Activated CD4-positive, CD25-positive, alpha-beta regulatory T cell (primary cell): ENCODE results near the gene FRAS1.

ENCODE experiments used
- DNase-seq, 4 experiments: peaks; one replicate each; lab custom pipeline; 2025; lab: John Stamatoyannopoulos, UW

FRAS1 gene

GRCh38 chr4:78551420-78552351 is 494.6 kb downstream of the FRAS1 start, which contains the start of gene ANXA3:
Gene ANXA3 (plus strand): TSS chr4:78551770. CDS start chr4:78554474, 2,704 bp downstream.
- DNase-seq = no peak

GRCh38 chr4:78552389-78553042 is 495.4 kb downstream of the FRAS1 start:
- no peak for DNase-seq

- no peak for DNase-seq
These were observed 495.9 kb downstream of the FRAS1 start for GRCh38 chr4:78553043-78553396.

GRCh38 chr4:78553529-78554060 is 496.5 kb downstream of the FRAS1 start:
- DNase-seq = no peak

- DNase-seq = no peak
These were observed 499.5 kb downstream of the FRAS1 start for GRCh38 chr4:78556665-78557064.

- no peak for DNase-seq
These were observed 500.7 kb downstream of the FRAS1 start for GRCh38 chr4:78557841-78558240.

GRCh38 chr4:78558410-78558809 is 501.3 kb downstream of the FRAS1 start:
- no peak for DNase-seq

- DNase-seq = no peak
These were observed 503.3 kb downstream of the FRAS1 start for GRCh38 chr4:78560296-78560963.

- DNase-seq = no peak
These were observed 504.6 kb downstream of the FRAS1 start for GRCh38 chr4:78561677-78562076.

- no peak for DNase-seq
These were observed 505.6 kb downstream of the FRAS1 start for GRCh38 chr4:78562687-78563086.

- DNase-seq = no peak
These were observed 508.8 kb downstream of the FRAS1 start for GRCh38 chr4:78565971-78566372.

GRCh38 chr4:78566834-78567499 is 509.8 kb downstream of the FRAS1 start:
- no peak for DNase-seq

- no peak for DNase-seq
These were observed 510.5 kb downstream of the FRAS1 start for GRCh38 chr4:78567500-78568060.

GRCh38 chr4:78568640-78569305 is 511.6 kb downstream of the FRAS1 start:
- no peak for DNase-seq

GRCh38 chr4:78569306-78569821 is 512.2 kb downstream of the FRAS1 start:
- no peak for DNase-seq

GRCh38 chr4:78570117-78570516 is 513.0 kb downstream of the FRAS1 start:
- DNase-seq = no peak

- DNase-seq = no peak
These were observed 514.7 kb downstream of the FRAS1 start for GRCh38 chr4:78571804-78572203.

- no peak for DNase-seq
These were observed 521.7 kb downstream of the FRAS1 start for GRCh38 chr4:78578674-78579425.

- no peak for DNase-seq
These were observed 524.5 kb downstream of the FRAS1 start for GRCh38 chr4:78581618-78582017.
